Type B pancreatic cell (in vitro differentiated cells): Measurements from ENCODE around the gene IL17RA. TPM values are rescaled to one million over a fixed set of nuclear protein-coding genes. Genes with fewer than 3 reads are reported as not detected.
A peak's percentile ranks its signal among the peaks of the same experiment; 100 is the strongest.

Experiments
- DNase-seq: peaks from one replicate; pipeline ENCODE4 v3.0.0; 2021; ENCODE audit warnings: mixed read lengths; ENCODE audit not compliant: unreplicated experiment; ENCODE audit errors: extremely low spot score
- H3K27ac Mint-ChIP-seq: 2 replicates; pipeline ENCODE4 v1.8.0; 2021; ENCODE audit warnings: mild to moderate bottlenecking, mixed read lengths
- H3K27me3 Mint-ChIP-seq: 2 replicates; pipeline ENCODE4 v1.8.0; 2021; ENCODE audit warnings: mixed read lengths
- H3K36me3 Mint-ChIP-seq: 2 replicates; pipeline ENCODE4 v1.8.0; 2021; ENCODE audit warnings: mixed read lengths
- H3K4me1 Mint-ChIP-seq: one replicate; pipeline ENCODE4 v1.8.0; 2021; ENCODE audit warnings: mixed read lengths; ENCODE audit not compliant: unreplicated experiment
- H3K4me3 Mint-ChIP-seq: 2 replicates; pipeline ENCODE4 v1.8.0; 2021; ENCODE audit warnings: mild to moderate bottlenecking, mixed read lengths
- H3K9me3 Mint-ChIP-seq: 2 replicates; pipeline ENCODE4 v1.8.0; 2021; ENCODE audit warnings: mixed read lengths
- CTCF ChIP-seq: fragments of 200-600 bp; sonication (generic); conservative IDR thresholded peaks from 2 replicates; pipeline ENCODE4 v1.5.0; 2021; ENCODE audit warnings: antibody characterized with exemption, mild to moderate bottlenecking
- total RNA-seq: library from RNA; stranded (reverse); gene quantifications from 2 replicates; pipeline ENCODE4 v1.2.1, GENCODE V29; 2021; ENCODE audit warnings: low replicate concordance

The IL17RA gene
- total RNA-seq, 1 donor from 2014 or later = 8.0 TPM

- peak; percentile 79 for DNase-seq
- Mint-ChIP-seq H3K36me3 (no peaks in the 10 kb centered on the region), H3K27ac (no peak overlapping the region), H3K4me1 (no peaks in the 10 kb centered on the region), H3K27me3 (peaks cover 50% of the 10 kb centered on the region), H3K4me3 (no peak overlapping the region), H3K9me3 (no peaks in the 10 kb centered on the region)
- no peak for TF ChIP-seq CTCF
Observed at GRCh38 chr22:17120281-17120680, 35.5 kb downstream of the IL17RA start.

GRCh38 chr22:17120711-17121232 lies 36.0 kb downstream of the IL17RA start:
- Mint-ChIP-seq H3K36me3 (no peaks in the 10 kb centered on the region), H3K4me1 (no peaks in the 10 kb centered on the region), H3K9me3 (no peaks in the 10 kb centered on the region), H3K4me3 (no peak overlapping the region), H3K27ac (no peak overlapping the region), H3K27me3 (peaks cover 50% of the 10 kb centered on the region)
- TF ChIP-seq CTCF = no peak
- no peak for DNase-seq

GRCh38 chr22:17121233-17122195 lies 36.7 kb downstream of the IL17RA start, which contains the start of gene TMEM121B:
TSS of gene TMEM121B (minus strand) at chr22:17121360. CDS start at chr22:17121127, 233 bp downstream.
- peak; percentile 80 for DNase-seq
- peaks cover 44% of the 10 kb centered on the region for H3K27me3 Mint-ChIP-seq
- no peak for TF ChIP-seq CTCF
- no peak within 1 kb of the TSS for H3K27ac Mint-ChIP-seq
- no peaks in the 10 kb centered on the region for H3K4me1 Mint-ChIP-seq
- H3K36me3 Mint-ChIP-seq = no peaks in the 10 kb centered on the region
- peak within 1 kb of the TSS; percentile 87 for H3K4me3 Mint-ChIP-seq
- H3K9me3 Mint-ChIP-seq = no peaks in the 10 kb centered on the region

GRCh38 chr22:17130199-17130598 lies 45.4 kb downstream of the IL17RA start:
- H3K4me1 Mint-ChIP-seq = no peaks in the 10 kb centered on the region
- H3K27me3 Mint-ChIP-seq = no peaks in the 10 kb centered on the region
- no peaks in the 10 kb centered on the region for H3K9me3 Mint-ChIP-seq
- peaks cover 5% of the 10 kb centered on the region for H3K36me3 Mint-ChIP-seq
- no peak overlapping the region for H3K27ac Mint-ChIP-seq
- TF ChIP-seq CTCF = no peak
- no peak overlapping the region for H3K4me3 Mint-ChIP-seq
- DNase-seq = no peak

GRCh38 chr22:17131686-17132085 lies 46.9 kb downstream of the IL17RA start:
- no peak for DNase-seq

More at GRCh38 chr22:17131686-17132085, 46.9 kb downstream of the IL17RA start:
- no peak overlapping the region for H3K27ac Mint-ChIP-seq
- no peak overlapping the region for H3K4me3 Mint-ChIP-seq
- H3K9me3 Mint-ChIP-seq = no peaks in the 10 kb centered on the region
- peaks cover 5% of the 10 kb centered on the region for H3K36me3 Mint-ChIP-seq
- H3K4me1 Mint-ChIP-seq = no peaks in the 10 kb centered on the region
- no peaks in the 10 kb centered on the region for H3K27me3 Mint-ChIP-seq
- TF ChIP-seq CTCF = no peak
